ENCODE results near the gene RIPOR3. TPM values are rescaled to one million over a fixed set of nuclear protein-coding genes. Genes with fewer than 3 reads are reported as not detected.

Gene RIPOR3
- total and polyA plus RNA-seq, 4 donors = 4.3 to 9.9 (median 7.7) TPM

DNA sequence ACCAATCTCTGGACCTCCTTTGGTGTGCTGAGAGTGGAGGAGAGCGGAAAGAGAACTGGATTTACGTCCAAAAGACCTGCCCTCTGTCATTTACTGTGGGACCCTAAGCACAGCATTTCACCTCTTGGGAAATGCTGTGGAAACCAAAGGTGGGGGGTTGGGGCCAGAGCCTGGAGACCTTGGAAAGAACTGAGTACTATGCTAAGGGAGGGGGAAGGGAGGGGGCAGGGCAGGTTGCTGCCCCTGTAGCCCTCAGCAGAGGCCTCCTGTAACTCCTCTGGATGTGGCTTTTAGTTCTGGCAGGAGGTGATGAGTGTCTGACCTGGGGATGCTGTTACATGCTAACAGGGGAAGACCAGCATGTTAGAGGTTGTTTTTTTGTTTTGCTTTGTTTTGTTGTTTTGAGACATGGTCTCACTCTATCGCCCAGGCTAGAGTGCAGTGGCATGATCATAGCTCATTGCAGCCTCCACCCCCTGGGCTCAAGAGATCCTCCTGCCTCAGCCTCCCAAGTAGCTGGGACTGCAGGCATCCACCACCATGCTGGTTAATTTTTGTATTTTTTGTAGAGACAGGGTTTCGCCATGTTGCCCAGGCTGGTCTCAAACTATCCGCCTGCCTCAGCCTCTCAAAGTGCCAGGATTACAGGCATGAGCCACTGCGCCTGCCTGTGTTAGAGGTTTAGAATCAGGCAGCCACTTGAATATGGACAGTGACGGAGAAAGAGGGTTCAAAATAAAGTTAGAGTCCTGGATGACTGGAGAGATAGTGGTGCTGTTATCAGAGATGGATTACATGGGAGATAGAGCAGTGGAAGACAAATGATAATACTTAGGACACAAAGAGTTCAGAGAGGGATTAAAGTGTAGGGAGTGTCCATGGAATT, 21.7 kb upstream of the RIPOR3 start:
- H3K27me3 ChIP-seq (ENCODE audit: control insufficient read depth in 3 of 3, insufficient read depth in 3 of 3, low read length in 2 of 3) = no peaks in the 10 kb centered on the region
- H3K9me3 ChIP-seq (ENCODE audit: control insufficient read depth in 4 of 4, insufficient read depth in 3 of 4, low read length in 3 of 4) = no peaks in the 10 kb centered on the region
- peaks cover 0 to 4% (median 0%) of the 10 kb centered on the region in 5 donors for H3K4me1 ChIP-seq (ENCODE audit: control insufficient read depth in 5 of 5, insufficient read depth in 5 of 5, low read length in 5 of 5)
- H3K27ac ChIP-seq (ENCODE audit: low read depth in 1 of 2, low read length in 1 of 2) = no peak overlapping the region
- WGBS, 2 donors = 92% methylated on average over 7 of the region's 7 CpGs
- DNase-seq = no peak
- H3K36me3 ChIP-seq (ENCODE audit: control insufficient read depth in 4 of 4, insufficient read depth in 4 of 4, low read length in 4 of 4) = no peaks in the 10 kb centered on the region
- H3K4me3 ChIP-seq = no peak overlapping the region
- no peak for TF ChIP-seq CTCF (IDR thresholded peaks at IDR 0.05; ENCODE audit: control extremely low read depth, extremely low read depth)
- no peak overlapping the region for H3K9ac ChIP-seq (ENCODE audit: insufficient read depth in 1 of 2, low read length in 2 of 2)
- no peak for ATAC-seq (ENCODE audit: insufficient read depth, low FRiP score)

DNA sequence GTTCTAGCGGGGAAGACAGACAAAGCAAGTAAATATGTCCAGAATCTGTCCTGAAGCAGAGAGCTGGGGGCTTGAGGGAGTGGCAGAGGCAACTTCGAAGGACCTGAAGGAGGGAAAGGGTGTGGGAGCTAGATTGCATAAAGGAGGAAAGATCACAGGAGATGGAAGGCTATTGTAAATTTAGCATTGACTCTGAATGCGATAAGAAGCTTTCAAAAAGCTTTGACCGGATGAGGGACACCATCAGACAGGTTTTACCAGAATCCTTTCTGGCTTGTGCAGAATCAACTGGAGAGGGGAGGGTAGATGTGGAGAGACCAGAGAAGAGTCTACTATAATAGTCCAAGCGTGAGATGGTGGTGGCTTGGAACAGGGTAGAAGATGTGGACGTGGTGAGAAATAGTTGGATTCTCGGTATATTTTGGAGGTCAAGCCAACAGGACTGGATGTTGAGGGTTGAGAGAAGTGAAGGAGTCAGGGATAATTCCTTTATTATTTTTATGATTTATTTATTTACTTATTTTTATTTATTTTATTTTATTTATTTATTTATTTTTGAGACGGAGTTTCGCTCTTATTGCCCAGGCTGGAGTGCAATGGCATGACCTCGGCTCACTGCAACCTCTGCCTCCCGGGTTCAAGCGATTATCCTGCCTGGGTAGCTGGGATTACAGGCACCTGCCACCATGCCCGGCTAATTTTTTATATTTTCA, 19.9 kb upstream of the RIPOR3 start:
- Histone ChIP-seq H3K4me1 (ENCODE audit: control insufficient read depth in 5 of 5, insufficient read depth in 5 of 5, low read length in 5 of 5) (peaks cover 0 to 4% (median 0%) of the 10 kb centered on the region in 5 donors), H3K27ac (ENCODE audit: low read depth in 1 of 2, low read length in 1 of 2) (peak overlapping the region in 1 of 2 donors; percentile 7), H3K4me3 (no peak overlapping the region), H3K36me3 (ENCODE audit: control insufficient read depth in 4 of 4, insufficient read depth in 4 of 4, low read length in 4 of 4) (no peaks in the 10 kb centered on the region), H3K9me3 (ENCODE audit: control insufficient read depth in 4 of 4, insufficient read depth in 3 of 4, low read length in 3 of 4) (no peaks in the 10 kb centered on the region), H3K9ac (ENCODE audit: insufficient read depth in 1 of 2, low read length in 2 of 2) (no peak overlapping the region), H3K27me3 (ENCODE audit: control insufficient read depth in 3 of 3, insufficient read depth in 3 of 3, low read length in 2 of 3) (no peaks in the 10 kb centered on the region)
- WGBS, 2 donors = 84 to 85% methylated on average over 13 of the region's 13 CpGs
- ATAC-seq (ENCODE audit: insufficient read depth, low FRiP score) = no peak
- peak in 1 of 3 donors; percentile 39 for DNase-seq
- no peak for TF ChIP-seq CTCF (IDR thresholded peaks at IDR 0.05; ENCODE audit: control extremely low read depth, extremely low read depth)

- Histone ChIP-seq H3K36me3 (ENCODE audit: control insufficient read depth in 4 of 4, insufficient read depth in 4 of 4, low read length in 4 of 4) (no peaks in the 10 kb centered on the region), H3K9ac (ENCODE audit: insufficient read depth in 1 of 2, low read length in 2 of 2) (no peak overlapping the region), H3K4me1 (ENCODE audit: control insufficient read depth in 5 of 5, insufficient read depth in 5 of 5, low read length in 5 of 5) (peaks cover 0 to 3% (median 0%) of the 10 kb centered on the region in 5 donors), H3K27me3 (ENCODE audit: control insufficient read depth in 3 of 3, insufficient read depth in 3 of 3, low read length in 2 of 3) (no peaks in the 10 kb centered on the region), H3K27ac (ENCODE audit: low read depth in 1 of 2, low read length in 1 of 2) (peak overlapping the region in 1 of 2 donors; percentile 7), H3K9me3 (ENCODE audit: control insufficient read depth in 4 of 4, insufficient read depth in 3 of 4, low read length in 3 of 4) (no peaks in the 10 kb centered on the region), H3K4me3 (no peak overlapping the region)
- ATAC-seq (ENCODE audit: insufficient read depth, low FRiP score) (peak; percentile 12), DNase-seq (no peak)
- WGBS, 2 donors = 44 to 65% methylated on average over 9 of the region's 9 CpGs
- no peak for TF ChIP-seq CTCF (IDR thresholded peaks at IDR 0.05; ENCODE audit: control extremely low read depth, extremely low read depth)
Observed at GRCh38 chr20:50710492-50711063, 19.2 kb upstream of the RIPOR3 start.

Data from lung (tissue), 12 donors.